ENCODE results near the gene SNX13. TPM values are rescaled to one million over a fixed set of nuclear protein-coding genes. Genes with fewer than 3 reads are reported as not detected.

The SNX13 gene
- total and polyA plus RNA-seq, 2 donors: 16.8 to 114 TPM

DNA sequence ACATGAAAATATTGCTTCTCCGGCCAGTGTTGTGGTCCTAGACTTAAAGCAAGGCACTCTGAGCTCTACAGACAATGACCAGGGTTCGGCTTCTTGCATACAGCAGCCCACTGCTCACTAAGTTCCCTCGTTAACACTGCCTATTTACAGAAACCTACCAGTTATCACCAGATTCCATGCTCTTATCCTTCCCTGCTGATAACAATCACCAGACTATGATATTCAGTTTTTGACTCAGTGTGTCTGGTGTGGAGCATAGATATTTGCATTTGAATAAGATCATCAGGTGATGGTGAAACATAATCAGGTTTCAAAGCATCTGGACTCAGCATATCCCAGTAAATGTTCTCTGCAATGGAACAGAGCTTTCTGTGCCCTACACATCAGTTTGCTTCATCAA is 182.3 kb downstream of the SNX13 start:
- H3K4me3 ChIP-seq (ENCODE audit: low read depth, low read length): no peak overlapping the region
- DNase-seq (ENCODE audit: extremely low spot score): no peak
- no peaks in the 10 kb centered on the region for H3K4me1 ChIP-seq (ENCODE audit: insufficient read depth)
- no peaks in the 10 kb centered on the region for H3K36me3 ChIP-seq (ENCODE audit: insufficient read depth)
- WGBS: 77% methylated on average over 3 of the region's 3 CpGs
- no peak overlapping the region for H3K27ac ChIP-seq (ENCODE audit: low read depth)

DNA sequence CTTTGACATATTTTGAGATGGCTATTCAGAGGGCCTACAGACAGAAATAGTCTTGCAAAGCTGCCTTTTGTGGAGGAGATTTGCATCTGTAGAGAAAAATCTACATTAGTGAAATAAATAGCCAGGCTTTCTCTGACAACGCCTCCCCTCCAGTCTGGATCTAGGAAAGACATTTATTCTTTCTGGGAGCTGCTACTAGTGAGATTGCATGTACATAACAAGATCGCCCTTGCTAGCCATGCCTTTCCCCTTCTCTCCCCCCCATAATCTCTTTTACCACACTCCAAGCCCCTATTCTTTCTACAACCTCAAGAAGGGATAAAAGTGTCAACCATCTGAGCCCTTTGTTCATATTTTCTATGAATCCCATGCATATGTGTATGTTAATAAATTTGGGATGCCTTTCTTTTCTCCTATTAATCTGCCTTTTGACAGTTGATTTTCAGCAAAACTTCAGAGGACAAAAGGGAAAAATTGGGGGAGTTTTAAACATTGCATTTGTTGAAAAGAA is 194.2 kb downstream of the SNX13 start:
- 84% methylated on average over 2 of the region's 2 CpGs for WGBS
- H3K27ac ChIP-seq (ENCODE audit: low read depth): no peak overlapping the region
- no peaks in the 10 kb centered on the region for H3K4me1 ChIP-seq (ENCODE audit: insufficient read depth)
- no peak for DNase-seq (ENCODE audit: extremely low spot score)
- no peaks in the 10 kb centered on the region for H3K36me3 ChIP-seq (ENCODE audit: insufficient read depth)
- no peak overlapping the region for H3K4me3 ChIP-seq (ENCODE audit: low read depth, low read length)

DNA sequence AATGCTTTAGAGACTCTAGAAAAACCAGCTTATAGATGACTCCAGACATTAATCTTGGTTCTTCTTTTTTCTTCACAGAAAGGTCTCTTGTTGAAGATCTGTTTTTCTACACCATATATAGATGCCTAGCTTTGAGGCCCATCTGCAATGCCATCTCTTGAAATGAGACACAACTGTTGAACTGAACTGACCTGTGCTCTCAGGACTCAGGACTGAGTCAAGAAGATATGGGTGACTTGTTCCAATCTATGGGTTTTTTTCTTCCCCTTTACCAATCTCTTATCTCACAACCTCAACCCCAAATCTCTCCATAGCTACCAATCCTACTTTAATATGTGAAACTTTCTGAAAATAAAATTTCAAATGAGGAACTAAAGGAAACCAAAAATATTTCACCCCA is 194.7 kb downstream of the SNX13 start:
- H3K4me1 ChIP-seq (ENCODE audit: insufficient read depth): no peaks in the 10 kb centered on the region

DNA sequence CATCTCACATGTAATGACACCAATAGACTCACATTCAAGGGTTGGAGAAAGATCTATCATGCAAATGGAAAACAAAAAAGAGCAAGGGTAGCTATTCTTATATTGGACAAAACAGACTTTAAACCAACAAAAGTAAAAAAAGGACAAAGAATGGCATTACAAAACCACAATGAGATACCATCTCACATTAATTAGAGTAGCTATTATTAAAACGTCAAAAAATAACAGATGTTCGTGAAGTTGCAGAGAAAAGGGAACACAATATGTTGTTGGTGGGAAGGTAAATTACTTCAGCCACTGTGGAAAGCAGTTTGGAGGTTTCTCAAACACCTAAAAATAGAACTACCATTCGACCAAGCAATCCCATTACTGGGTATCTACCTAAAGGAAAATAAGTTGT is 197.0 kb downstream of the SNX13 start:
- Histone ChIP-seq H3K4me1 (ENCODE audit: insufficient read depth) (no peaks in the 10 kb centered on the region), H3K4me3 (ENCODE audit: low read depth, low read length) (no peak overlapping the region), H3K36me3 (ENCODE audit: insufficient read depth) (no peaks in the 10 kb centered on the region), H3K27ac (ENCODE audit: low read depth) (no peak overlapping the region)
- WGBS: 73% methylated on average over 3 of the region's 3 CpGs
- no peak for DNase-seq (ENCODE audit: extremely low spot score)

More for the DNA sequence above, 194.7 kb downstream of the SNX13 start:
- Histone ChIP-seq H3K27ac (ENCODE audit: low read depth) (no peak overlapping the region), H3K4me3 (ENCODE audit: low read depth, low read length) (no peak overlapping the region), H3K36me3 (ENCODE audit: insufficient read depth) (no peaks in the 10 kb centered on the region)
- DNase-seq (ENCODE audit: extremely low spot score): no peak

DNA sequence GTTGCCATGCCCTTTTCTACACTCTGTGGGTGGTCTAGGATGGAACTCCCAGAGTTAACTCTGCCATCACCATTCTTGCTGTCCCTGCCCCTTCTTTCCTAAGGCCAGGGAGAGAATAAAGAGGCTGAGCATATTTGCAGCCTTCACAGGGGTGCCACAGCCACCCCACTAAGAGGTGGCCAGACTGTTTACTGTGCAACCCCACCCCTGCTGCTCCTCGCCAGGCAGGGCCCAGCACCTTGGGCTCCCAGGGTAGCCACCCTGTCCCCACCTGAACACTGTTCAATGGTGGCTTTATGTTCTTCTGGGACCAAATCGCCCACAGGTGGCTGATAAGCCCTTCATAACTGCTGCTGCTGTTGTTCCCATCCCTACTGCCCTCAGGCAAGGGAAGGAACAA is 198.9 kb downstream of the SNX13 start:
- WGBS: 89% methylated on average over 2 of the region's 2 CpGs
- Histone ChIP-seq H3K27ac (ENCODE audit: low read depth) (no peak overlapping the region), H3K4me1 (ENCODE audit: insufficient read depth) (no peaks in the 10 kb centered on the region), H3K4me3 (ENCODE audit: low read depth, low read length) (no peak overlapping the region), H3K36me3 (ENCODE audit: insufficient read depth) (no peaks in the 10 kb centered on the region)
- DNase-seq (ENCODE audit: extremely low spot score): no peak

Other genes starting within 250 kb of the SNX13 start
- not detected for gene PRPS1L1, start 87.4 kb upstream of the SNX13 start, total RNA-seq
- gene PRPS1L1, start 87.4 kb upstream of the SNX13 start, polyA plus RNA-seq: not detected

Measured in urinary bladder (tissue), 4 donors.